Measurements from ENCODE around the gene CCT5. TPM values are rescaled to one million over a fixed set of nuclear protein-coding genes. Genes with fewer than 3 reads are reported as not detected.

The CCT5 gene
- total RNA-seq, 2 donors from 2014 or later, result 113 to 140 TPM

GRCh38 chr5:10265245-10266109 lies 15.4 kb downstream of the CCT5 start:
- WGBS, result 66% methylated on average over 6 of the region's 6 CpGs
- Histone ChIP-seq H3K27ac (no peak overlapping the region), H3K4me3 (no peak overlapping the region), H3K27me3 (replicated peaks; ENCODE audit: insufficient read depth) (no peaks in the 10 kb centered on the region), H3K36me3 (peaks cover 0 to 12% of the 10 kb centered on the region in 2 donors), H3K4me1 (replicated peaks) (no peaks in the 10 kb centered on the region), H3K9me3 (no peaks in the 10 kb centered on the region)
- TF ChIP-seq POLR2A (IDR thresholded peaks at IDR 0.05) (no peak), CTCF (IDR thresholded peaks at IDR 0.05) (no peak)
- no peak for DNase-seq (ENCODE audit: low spot score)
- intact Hi-C loops (cut with DNase I), result no loop called here

GRCh38 chr5:10266137-10266536 lies 16.1 kb downstream of the CCT5 start:
- H3K9me3 ChIP-seq, result no peaks in the 10 kb centered on the region
- DNase-seq (ENCODE audit: low spot score), result no peak
- TF ChIP-seq CTCF (IDR thresholded peaks at IDR 0.05) (no peak), POLR2A (IDR thresholded peaks at IDR 0.05) (no peak), POLR2AphosphoS5 (IDR thresholded peaks at IDR 0.05) (no peak)
- intact Hi-C loops (cut with DNase I), result no loop called here
- whole genome bisulfite sequencing, result 50% methylated on average over 4 of the region's 4 CpGs
- H3K27me3 ChIP-seq (replicated peaks; ENCODE audit: insufficient read depth), result no peaks in the 10 kb centered on the region
- H3K27ac ChIP-seq, result no peak overlapping the region
- H3K36me3 ChIP-seq, result peaks cover 0 to 8% of the 10 kb centered on the region in 2 donors
- H3K4me1 ChIP-seq (replicated peaks), result no peaks in the 10 kb centered on the region
- H3K4me3 ChIP-seq, result no peak overlapping the region

GRCh38 chr5:10266839-10267238 lies 16.8 kb downstream of the CCT5 start:
- H3K9me3 ChIP-seq, result no peaks in the 10 kb centered on the region
- H3K4me3 ChIP-seq, result no peak overlapping the region
- 76% methylated on average over 4 of the region's 4 CpGs for WGBS
- TF ChIP-seq CTCF (IDR thresholded peaks at IDR 0.05) (no peak), POLR2A (IDR thresholded peaks at IDR 0.05) (no peak), POLR2AphosphoS5 (IDR thresholded peaks at IDR 0.05) (no peak)
- H3K4me1 ChIP-seq (replicated peaks), result no peaks in the 10 kb centered on the region
- intact Hi-C loops (cut with DNase I), result no loop called here
- no peaks in the 10 kb centered on the region for H3K27me3 ChIP-seq (replicated peaks; ENCODE audit: insufficient read depth)
- H3K36me3 ChIP-seq, result peaks cover 0 to 5% of the 10 kb centered on the region in 2 donors
- H3K27ac ChIP-seq, result no peak overlapping the region
- DNase-seq (ENCODE audit: low spot score), result no peak

GRCh38 chr5:10268100-10268499 lies 18.0 kb downstream of the CCT5 start:
- Histone ChIP-seq H3K9me3 (no peaks in the 10 kb centered on the region), H3K36me3 (peaks cover 0 to 5% of the 10 kb centered on the region in 2 donors), H3K27me3 (replicated peaks; ENCODE audit: insufficient read depth) (no peaks in the 10 kb centered on the region), H3K4me3 (no peak overlapping the region), H3K4me1 (replicated peaks) (no peaks in the 10 kb centered on the region), H3K27ac (no peak overlapping the region)
- intact Hi-C loops (cut with DNase I), result no loop called here
- no peak for DNase-seq (ENCODE audit: low spot score)
- TF ChIP-seq CTCF (IDR thresholded peaks at IDR 0.05) (no peak), POLR2AphosphoS5 (IDR thresholded peaks at IDR 0.05) (no peak), POLR2A (IDR thresholded peaks at IDR 0.05) (no peak)
- WGBS, result 96% methylated on average over 10 of the region's 10 CpGs

Measured in prostate gland (tissue), 2 donors.